Bone marrow (tissue), 2 donors: ENCODE results near the gene CFAP298.
"Not testable (repeated sequence)": the region's sequence is repeated elsewhere in the genome, so short reads cannot be mapped to it uniquely, and the experiment has no call there.

Source experiments
- DNase-seq, 2 donors: peaks; one replicate each; lab custom pipeline; 2025; lab: John Stamatoyannopoulos, UW

Gene CFAP298

DNA sequence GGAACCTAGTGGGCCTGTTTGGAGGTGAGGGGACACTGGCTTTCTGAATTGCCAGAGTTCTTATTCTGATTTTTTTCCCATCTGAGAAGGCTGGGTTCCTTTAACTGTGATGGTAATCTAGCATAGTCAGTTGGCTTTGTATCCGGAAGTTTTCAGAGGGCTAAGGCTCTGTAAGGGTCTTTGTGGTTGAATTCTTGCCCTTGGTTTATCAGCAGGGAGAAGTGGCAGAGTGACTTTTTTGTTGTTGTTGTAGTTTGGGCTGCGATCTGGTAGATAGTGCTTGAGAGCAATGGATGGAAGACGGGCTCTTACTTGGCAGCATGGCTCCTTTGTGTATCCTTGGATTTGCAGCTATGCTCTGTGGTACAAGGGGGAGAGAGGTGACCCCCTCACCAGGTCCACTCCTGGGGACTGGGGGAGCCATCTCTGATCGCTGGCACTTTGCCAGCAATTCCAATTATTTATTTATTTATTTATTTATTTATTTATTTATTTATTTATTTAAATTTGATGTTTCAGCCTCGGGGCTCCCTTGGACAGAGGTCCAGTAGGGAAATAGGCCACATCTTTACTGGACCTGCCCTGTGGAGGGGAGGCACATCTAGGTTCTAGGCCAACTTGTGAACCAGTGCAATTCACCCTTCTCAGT, 45.3 kb downstream of the CFAP298 start:
- no peak for DNase-seq

GRCh38 chr21:32565856-32566465, 46.2 kb downstream of the CFAP298 start:
- DNase-seq, result no peak

DNA sequence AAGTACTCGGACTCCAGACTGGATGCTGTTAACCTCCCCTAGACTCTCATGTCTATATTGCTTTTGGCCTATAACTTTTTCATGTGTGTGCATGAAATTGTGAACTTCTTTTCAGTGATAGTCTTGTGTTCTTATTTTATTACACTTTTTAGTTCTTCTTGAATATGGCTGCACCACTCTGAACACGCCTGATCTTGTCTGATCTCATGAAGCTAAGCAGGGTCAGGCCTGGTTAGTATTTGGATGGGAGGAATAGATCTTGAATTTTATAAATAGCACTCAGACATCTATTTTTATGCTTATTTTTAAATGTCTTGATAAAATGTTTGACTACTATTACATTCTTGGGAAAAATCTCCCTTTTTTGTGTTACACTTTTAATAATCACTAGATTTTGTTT, 49.3 kb downstream of the CFAP298 start:
- DNase-seq, result no peak

- no peak for DNase-seq
Measured at GRCh38 chr21:32562426-32562825, 49.8 kb downstream of the CFAP298 start.

DNA sequence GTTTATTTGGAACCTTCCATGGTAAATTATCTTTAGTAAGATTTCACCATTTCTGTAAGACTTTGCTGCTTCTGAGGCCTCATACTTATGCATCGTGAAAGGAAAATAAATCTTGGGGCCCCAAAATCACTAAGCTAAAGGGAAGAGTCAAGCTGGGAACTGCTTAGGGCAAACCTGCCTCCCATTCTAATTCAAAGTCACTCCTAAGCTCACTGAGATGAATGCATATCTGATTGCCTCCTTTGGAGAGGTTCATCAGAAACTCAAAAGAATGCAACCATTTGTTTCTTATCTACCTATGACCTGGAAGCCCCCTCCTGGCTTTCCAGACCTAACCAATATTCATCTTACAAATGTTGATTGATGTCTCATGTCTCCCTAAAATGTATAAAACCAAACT, 50.7 kb downstream of the CFAP298 start:
- DNase-seq, result not testable (repeated sequence)

GRCh38 chr21:32560896-32561295, 51.3 kb downstream of the CFAP298 start:
- DNase-seq, result no peak

- DNase-seq, result no peak
Measured at GRCh38 chr21:32559006-32559610, 53.1 kb downstream of the CFAP298 start.

GRCh38 chr21:32558106-32558505, 54.1 kb downstream of the CFAP298 start:
- DNase-seq, result no peak

- DNase-seq, result no peak
Measured at GRCh38 chr21:32554832-32555638, 57.1 kb downstream of the CFAP298 start.

- DNase-seq, result no peak
Measured at GRCh38 chr21:32549886-32550285, 62.3 kb downstream of the CFAP298 start.

GRCh38 chr21:32549440-32549839, 62.7 kb downstream of the CFAP298 start:
- DNase-seq, result no peak
